C4-2B (cell line): ENCODE measurements around the gene UCKL1.
A peak's percentile ranks its signal among the peaks of the same experiment; 100 is the strongest.

Experiments used
- H3K27ac ChIP-seq: fragments of 450-650 bp; 2 replicates; pipeline ENCODE4 v1.5.1; 2017
- CTCF ChIP-seq: fragments of 450-650 bp; conservative IDR thresholded peaks from 2 replicates; pipeline ENCODE4 v1.5.1; 2017; ENCODE audit warnings: mild to moderate bottlenecking
- ZFX ChIP-seq: fragments of 450-650 bp; IDR thresholded peaks from 2 replicates; pipeline ENCODE4 v1.6.1; 2017

The UCKL1 gene

GRCh38 chr20:63896264-63897105 lies 59.7 kb downstream of the UCKL1 start:
- peak overlapping the region; percentile 85 for H3K27ac ChIP-seq
- TF ChIP-seq CTCF: no peak

GRCh38 chr20:63895952-63896263 lies 60.3 kb downstream of the UCKL1 start:
- peak overlapping the region; percentile 85 for H3K27ac ChIP-seq
- no peak for TF ChIP-seq ZFX
- no peak for TF ChIP-seq CTCF

GRCh38 chr20:63895202-63895951 lies 60.8 kb downstream of the UCKL1 start:
- TF ChIP-seq ZFX: peak; percentile 57; the same call in 1 of the 2 replicates
- TF ChIP-seq CTCF: no peak
- H3K27ac ChIP-seq: peak overlapping the region; percentile 85

- peak within 1 kb of the TSS; percentile 85 for H3K27ac ChIP-seq
- TF ChIP-seq CTCF (no peak), ZFX (no peak)
These were observed 61.6 kb downstream of the UCKL1 start, which contains the start of gene DNAJC5 for GRCh38 chr20:63894358-63895201. Gene DNAJC5 (plus strand): TSS chr20:63895126. CDS start chr20:63928346, 33,220 bp downstream.

GRCh38 chr20:63893999-63894357 lies 62.2 kb downstream of the UCKL1 start:
- peak overlapping the region; percentile 85 for H3K27ac ChIP-seq
- TF ChIP-seq CTCF: no peak
- no peak for TF ChIP-seq ZFX

- TF ChIP-seq ZFX (no peak), CTCF (no peak)
- no peak overlapping the region for H3K27ac ChIP-seq
These were observed 63.8 kb downstream of the UCKL1 start for GRCh38 chr20:63892402-63892801.
